GF-D8 (cell line): ENCODE results near the gene TRMT10B.
A peak's percentile ranks its signal among the peaks of the same experiment; 100 is the strongest.
"Not testable (repeated sequence)": the region's sequence is repeated elsewhere in the genome, so short reads cannot be mapped to it uniquely, and the experiment has no call there.

Experiments used
- DNase-seq: peaks from one replicate; lab custom pipeline; 2025; lab: John Stamatoyannopoulos, UW

The TRMT10B gene

DNA sequence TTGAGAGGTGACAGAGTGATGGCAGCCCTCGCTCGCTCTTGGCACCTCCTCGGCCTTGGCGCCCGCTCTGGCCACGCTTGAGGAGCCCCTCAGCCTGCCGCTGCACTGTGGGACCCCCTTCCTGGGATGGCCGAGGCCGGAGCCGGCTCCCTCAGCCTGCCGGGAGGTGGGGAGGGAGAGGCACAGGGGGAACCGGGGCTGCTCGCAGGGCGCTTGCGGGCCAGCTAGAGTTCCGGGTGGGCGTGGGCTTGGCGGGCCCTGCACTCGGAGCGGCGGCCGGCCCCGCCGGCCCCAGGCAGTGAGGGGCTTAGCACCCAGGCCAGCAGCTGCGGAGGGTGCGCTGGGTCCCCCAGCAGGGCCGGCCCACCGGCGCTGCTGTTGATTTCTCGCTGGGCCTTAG, 1.9 kb upstream of the TRMT10B start:
- not testable (repeated sequence) for DNase-seq

DNA sequence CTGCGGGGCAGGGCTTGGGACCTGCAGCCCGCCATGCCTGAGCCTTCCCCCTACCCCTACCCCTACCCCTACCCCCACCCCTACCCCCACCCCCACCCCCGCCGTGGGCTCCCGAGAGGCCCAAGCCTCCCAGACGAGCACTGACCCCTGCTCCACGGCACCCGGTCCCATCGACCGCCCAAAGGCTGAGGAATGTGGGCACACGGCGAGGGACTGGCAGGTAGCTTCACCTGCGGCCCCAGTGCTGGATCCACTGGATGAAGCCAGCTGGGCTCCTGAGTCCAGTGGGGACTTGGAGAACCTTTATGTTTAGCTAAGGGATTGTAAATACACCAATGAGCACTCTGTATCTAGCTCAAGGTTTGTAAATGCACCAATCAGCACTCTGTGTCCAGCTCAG, 1.5 kb upstream of the TRMT10B start:
- not testable (repeated sequence) for DNase-seq

DNA sequence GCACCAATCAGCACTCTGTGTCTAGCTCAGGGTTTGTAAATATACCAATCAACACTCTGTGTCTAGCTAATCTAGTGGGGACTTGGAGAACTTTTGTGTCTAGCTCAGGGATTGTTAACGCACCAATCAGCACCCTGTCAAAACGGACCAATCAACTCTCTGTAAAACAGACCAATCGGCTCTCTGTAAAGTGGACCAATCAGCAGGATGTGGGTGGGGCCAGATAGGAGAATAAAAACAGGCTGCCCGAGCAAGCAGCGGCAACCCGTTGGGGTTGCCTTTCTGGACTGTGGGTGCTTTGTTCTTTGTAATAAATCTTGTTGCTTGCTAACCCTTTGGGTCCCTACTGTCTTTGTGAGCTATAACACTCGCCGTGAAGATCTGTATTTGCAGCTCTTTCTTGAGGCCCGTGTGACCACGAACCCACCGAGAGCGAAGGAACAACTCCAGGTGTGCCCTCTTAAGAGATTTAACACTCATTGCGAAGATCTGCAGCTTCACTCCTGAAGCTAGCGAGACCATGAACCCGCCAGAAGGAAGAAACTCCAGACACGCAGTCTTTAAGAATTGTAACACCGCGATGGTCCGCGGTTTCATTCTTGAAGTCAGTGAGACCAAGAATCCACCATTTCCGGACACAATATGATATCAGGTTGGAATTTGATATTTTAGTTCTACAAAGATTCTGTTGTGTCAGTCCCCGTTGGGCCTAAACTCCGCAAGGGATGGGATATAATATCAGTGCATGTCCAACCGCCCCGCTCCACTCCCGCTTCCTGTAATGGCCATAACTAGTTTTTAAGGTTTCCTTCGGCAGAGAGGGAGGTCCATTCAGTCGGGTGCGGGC, 740 bp upstream of the TRMT10B start:
- no peak for DNase-seq

DNA sequence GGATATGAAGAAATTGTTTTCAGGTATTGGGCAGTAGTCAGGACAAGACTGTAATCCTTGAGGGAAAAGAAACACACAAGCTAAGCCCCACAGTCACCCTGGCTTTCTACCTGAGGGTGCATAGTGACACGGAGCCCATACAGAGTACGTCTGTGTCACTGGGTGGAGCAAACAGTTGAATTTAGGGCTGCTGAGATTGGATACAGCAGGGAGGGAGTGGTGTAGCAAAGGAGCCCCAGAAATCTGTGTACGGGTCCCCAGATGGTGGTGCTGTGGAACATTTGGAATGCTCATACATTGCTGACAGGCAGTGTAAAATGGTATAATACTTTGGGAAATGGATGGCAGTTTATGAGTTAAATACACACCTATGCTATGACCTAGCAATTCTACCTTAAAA, 5.1 kb downstream of the TRMT10B start:
- no peak for DNase-seq

DNA sequence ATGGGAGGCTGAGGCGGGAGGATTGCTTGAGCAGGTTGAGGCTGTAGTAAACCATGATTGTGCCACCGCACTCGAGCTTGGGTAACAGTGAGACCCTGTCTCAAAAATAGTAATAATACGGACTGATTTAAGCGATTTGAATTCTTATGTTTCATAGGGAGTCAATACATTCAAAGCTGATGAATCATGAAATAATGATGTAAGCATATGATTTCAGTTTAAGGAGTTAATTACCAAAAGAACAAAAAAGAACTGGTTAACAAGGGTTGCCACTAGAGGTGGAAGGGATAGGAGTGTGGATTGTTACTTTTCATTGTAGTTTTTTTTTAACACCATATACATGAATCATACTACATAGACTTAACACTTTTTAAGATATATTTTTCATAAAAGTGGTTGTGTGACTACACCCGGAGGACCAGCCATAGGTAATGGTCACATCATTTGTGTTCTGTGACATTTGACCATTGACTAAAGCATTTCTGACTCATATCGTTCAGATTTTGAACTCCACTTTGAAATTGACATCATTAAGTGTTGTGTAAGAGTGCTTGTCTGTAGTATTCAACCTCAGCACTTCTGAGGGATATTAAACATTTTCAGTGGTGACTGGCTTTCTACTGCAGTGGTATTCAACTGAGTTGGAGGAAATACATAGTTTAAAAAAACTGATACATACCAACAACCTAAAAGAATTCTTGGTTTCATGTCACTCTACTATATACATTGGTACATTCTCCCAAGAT, 7.0 kb downstream of the TRMT10B start:
- DNase-seq = no peak

DNA sequence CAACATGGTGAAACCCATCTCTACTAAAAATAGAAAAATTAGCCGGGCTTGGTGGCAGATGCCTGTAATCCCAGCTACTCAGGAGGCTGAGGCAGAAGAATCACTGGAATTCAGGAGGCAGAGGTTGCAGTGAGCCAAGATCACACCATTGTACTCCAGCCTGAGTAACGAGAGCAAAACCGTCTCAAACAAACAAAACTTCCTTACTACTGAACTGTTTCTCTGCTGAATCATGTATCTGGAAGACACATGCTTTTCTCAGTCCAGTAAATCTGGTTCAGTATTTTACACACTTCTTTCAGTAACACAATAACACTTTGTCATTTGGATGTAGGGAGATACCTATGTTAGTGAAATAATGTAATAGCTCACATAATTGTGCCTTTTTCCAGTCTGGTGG, 7.9 kb downstream of the TRMT10B start:
- no peak for DNase-seq

DNA sequence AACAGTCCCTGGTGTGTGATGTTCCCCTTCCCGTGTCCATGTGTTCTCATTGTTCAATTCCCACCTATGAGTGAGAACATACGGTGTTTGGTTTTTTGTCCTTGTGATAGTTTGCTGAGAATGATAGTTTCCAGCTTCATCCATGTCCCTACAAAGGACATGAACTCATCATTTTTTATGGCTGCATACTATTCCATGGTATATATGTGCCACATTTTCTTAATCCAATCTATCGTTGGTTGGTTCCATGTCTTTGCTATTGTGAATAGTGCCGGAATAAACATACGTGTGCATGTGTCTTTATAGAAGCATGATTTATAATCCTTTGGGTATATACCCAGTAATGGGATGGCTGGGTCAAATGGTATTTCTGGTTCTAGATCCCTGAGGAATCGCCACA, 11.7 kb downstream of the TRMT10B start:
- DNase-seq = not testable (repeated sequence)

DNA sequence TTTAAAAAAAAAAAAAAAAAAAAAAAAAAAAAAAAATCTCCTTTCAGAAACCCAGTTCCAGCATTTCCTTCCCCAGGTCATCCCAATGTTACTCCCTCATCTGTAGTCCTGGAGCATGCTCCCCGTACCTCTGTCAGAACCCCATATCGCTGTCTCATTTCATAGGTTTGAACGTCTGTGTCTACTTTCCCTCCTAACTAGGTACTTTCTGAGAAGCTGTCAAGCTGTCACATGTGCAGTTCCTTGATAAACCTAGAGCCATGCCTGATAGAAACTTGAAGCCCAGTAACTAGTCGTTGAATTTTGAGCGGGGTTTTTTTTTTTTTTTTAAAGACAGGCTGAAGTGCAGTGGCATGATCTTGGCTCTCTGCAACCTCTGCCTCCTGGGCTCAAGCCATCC, 15.7 kb downstream of the TRMT10B start:
- no peak for DNase-seq

DNA sequence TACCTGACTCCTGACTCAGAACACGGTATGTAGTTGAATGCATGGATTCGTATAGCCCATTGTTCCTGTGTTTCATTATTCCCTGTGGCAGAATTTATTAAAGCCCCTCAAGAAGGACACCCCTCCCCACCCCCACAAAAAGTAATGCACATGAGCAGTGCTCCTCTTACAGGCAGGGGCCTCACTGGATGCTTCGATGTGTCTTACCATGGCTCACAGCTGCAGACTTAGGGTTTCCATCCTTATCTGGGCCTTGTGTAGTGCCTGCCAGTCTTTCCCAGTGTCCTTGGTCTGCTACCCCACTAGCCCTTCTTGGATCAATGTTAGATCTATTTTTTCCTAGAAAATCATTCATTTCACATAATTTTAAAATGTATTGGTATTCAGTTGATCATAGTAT, 16.4 kb downstream of the TRMT10B start:
- no peak for DNase-seq

DNA sequence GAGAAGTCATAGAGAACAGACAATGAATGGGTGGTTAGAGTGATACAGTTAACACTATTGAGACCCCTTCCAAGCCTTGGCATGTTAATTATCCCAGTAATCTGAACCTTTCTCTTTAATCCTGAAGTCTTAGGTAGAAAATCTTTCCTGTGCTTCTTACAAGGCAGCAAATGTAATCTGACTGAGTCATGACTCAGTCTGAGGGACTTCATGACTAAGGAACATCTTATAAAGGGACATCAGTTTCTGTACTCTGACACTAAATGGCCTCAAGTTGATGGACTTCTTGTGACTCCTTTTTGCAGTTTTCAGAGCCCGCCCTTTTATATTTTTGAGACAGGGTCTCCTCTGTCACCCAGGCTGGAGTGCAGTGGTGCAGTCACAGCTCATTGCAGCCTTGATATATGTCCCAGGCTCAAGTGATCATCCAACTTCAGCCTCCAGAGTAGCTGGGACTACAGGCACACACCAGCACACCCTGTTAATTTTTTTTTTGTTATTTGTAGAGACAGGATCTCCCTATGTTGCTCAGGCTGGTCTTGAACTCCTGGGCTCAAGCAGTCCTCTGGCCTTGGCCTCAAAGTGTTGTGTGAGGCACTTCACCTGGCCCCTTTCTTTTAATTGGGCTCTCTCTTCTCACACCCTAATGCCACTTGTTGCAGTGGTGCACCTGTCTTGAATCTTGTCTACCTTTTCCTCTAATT, 21.8 kb downstream of the TRMT10B start:
- DNase-seq = no peak

DNA sequence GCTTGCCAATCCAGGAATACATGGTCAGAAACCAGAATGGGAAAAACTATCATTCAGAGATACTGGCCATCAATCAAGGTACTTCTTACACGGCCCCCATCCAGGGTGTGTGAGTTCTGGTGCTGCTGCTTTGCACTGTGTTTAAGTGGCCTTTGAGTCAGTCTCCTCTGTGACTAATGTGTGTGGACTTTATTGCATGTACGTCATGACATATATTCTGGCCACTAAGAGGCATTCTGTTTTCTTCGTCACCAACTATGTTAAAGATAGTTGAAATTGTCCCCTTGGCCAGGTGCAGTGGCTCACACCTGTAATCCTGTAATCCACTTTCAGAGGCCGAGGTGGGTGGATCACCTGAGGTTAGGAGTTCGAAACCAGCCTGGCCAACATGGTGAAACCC, 22.7 kb downstream of the TRMT10B start:
- no peak for DNase-seq

DNA sequence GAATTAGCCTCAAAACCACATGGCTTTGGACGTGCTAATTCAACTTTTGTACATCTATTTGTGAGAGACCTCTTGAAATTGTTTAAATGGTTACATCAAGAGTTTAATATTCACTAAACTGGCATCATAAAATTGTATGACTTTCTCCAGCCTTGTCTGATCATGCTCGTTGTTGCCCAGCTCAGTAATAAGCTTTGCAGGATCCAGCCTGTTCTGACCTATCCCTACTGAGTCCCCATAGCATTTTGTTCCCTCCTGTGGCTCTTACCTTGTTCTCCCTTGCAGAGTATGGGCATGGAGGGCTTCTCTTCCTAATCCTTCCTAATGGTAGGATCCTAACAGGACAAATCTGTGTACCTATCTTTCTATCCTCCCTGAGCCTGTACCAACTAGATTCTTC, 24.9 kb downstream of the TRMT10B start:
- no peak for DNase-seq

DNA sequence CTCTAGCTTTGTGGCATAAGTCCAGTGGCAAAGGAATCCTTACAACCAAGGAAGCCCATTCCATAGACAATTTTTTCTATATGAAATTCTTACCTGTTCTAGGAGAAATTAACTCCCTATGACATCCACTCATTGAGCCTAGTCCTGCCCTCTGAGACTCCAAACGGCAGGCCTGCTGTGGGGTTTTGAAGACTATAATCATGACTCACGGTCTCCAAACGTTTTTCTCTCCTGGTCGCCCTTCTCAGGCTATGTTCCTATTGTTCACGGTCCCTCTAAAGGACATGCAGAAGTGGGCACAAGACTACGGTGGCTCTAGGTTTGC, 30.6 kb downstream of the TRMT10B start:
- no peak for DNase-seq

DNA sequence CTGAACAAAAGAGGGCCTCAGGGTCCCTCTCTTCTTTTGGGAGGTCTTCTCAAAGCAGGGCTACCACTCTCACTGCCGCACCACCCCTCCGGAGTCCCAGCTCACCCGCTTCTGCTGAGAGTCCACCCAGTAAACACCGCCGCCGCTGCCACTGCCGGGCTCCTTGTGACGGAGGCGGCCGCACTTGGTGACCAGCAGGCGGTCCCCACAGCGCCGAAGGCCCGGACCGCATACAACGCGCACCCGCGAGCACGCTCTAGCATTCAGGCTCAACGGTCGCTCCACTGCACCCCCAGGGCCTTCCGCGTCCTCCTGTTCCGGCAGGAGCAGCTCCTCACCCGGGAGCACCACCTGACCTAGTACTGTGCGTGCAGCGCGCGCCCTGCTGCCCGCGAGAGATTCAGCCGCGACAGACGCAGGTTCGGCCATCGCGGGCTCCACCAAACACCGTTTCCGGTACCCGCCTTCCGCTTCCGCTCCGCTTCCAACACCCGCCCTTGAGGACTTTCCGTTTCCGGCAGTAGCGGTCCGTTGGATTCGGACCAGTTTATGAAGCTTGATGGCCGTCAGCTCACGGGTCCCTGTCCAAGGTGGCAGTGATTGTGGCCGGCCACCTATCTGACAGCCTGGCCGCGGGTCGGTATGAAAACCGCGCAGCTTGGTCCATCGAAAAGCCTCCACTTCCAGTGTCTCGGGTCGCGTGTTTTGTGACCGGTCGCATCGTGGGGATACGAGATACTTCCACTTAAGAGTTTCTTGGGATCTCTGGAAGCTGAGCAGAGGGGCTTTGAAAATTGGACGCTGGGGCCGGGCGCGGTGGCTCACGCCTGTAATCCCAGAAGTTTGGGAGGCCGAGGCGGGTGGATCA, 31.2 kb downstream of the TRMT10B start, which contains the start of gene EXOSC3:
TSS of gene EXOSC3 (minus strand) at position 449 of the 868 bp plus-strand sequence. CDS start at position 429, 20 bp downstream.
- peak; percentile 83 for DNase-seq

DNA sequence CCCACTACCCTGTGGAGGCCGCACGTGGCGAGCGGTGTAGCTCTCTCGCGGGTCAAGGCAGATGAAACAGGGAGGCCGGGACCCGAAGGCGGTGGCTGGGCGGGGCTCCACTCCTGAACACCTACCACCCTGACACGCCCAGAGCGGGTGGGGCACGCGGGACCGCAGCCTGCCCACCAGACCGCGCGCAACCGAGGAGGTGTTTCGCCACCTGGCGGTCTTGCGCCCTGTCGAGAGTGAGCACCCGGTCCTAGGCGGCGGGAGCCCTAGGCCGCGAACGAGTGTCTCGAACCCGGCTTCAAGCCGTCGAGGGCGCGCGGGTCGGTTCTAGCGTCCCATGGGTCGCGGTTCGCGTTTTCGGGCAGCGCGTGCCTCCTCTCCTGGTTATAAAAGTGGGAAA, 33.5 kb downstream of the TRMT10B start:
- DNase-seq = no peak

DNA sequence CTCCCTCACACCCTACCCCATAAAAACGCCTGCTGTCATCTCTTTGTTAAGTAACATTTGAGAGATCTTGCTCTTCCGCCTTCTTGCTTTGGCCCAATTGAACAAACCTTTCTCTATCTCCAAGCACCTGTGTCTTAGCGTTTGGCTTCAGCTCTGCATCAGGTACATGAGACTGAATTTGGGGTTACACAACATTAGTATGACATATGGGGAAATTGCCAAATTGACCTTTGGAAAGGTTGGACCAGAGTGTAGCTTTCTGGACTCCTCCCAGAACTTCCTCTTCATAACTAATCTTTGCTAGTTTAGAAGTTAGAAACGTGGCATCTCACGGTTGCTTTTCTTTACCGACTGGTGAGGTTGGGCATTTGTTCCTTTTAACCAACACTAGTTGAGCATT, 34.7 kb downstream of the TRMT10B start:
- DNase-seq = peak; percentile 92

DNA sequence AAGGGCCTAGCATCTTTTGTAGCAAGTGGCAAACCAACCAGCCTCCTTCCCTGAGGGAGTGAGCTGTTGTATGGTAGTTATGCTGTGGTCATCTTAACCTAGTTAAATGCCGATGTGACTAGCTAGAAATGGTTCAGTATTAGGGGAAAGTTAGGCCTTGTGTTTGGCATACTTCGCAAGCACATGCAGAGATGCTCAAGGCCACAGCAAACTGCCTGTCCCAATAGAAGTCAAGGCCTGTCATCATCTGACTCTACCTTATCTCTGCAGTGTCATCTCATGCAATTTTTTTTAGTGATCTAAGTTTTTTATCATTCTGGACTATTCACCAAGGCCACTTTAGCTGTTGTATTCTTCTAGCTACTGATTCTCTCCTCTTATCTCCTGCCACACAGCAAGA, 36.5 kb downstream of the TRMT10B start:
- DNase-seq = no peak

DNA sequence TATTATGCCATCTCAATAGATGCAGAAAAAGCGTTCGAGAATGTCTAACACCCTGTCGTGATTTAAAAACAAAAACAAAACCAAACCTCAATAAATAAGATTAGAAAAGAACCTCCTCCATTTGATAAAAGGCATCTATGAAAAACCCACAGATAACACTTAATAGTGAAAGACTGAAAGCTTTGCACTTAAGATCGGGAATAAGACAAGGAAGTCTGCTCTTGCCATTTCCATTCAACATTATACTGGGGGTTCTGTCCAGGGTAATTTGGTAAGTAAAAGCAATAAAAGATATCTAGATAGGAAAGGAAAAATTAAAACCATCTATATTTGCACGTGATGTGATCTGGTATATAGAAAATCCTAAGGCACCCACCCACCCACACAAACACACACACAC, 38.5 kb downstream of the TRMT10B start:
- DNase-seq = no peak

DNA sequence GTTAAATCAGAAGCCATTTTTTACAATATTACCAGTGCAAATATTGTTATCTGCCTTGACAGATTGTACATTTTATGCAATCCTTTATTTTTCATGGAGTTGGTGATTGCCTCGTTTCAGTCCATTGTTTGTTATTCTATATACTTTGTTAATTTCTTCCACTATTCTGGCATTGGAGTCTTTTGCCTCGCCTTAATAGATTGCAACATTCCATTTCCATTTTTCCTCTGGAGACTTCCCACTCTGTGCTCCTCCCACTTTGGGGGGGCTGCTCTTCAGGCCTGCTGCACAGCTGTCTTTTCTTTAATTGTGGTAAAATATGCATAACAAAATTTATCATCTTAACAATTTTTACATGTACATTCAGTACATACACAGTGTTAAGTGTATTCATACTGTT, 42.6 kb downstream of the TRMT10B start:
- no peak for DNase-seq

DNA sequence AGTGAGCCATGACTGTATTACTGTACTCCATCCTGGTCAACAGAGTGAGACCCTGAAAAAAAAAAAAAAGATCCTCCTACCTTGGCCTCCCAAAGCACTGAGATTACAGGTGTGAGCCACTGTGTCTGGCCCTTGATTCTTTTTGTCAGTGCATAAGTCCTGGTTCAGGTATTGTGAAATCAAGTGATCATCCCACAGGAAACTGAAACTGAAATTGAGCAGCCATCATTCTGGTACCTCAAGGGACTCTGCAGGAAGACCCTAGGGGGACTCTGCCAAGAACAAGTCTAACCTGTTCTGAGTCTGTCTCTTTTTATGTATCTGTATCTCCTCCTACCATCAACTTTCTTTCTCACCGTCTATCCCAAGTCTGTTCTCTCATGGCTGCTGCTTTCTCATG, 45.1 kb downstream of the TRMT10B start:
- no peak for DNase-seq

DNA sequence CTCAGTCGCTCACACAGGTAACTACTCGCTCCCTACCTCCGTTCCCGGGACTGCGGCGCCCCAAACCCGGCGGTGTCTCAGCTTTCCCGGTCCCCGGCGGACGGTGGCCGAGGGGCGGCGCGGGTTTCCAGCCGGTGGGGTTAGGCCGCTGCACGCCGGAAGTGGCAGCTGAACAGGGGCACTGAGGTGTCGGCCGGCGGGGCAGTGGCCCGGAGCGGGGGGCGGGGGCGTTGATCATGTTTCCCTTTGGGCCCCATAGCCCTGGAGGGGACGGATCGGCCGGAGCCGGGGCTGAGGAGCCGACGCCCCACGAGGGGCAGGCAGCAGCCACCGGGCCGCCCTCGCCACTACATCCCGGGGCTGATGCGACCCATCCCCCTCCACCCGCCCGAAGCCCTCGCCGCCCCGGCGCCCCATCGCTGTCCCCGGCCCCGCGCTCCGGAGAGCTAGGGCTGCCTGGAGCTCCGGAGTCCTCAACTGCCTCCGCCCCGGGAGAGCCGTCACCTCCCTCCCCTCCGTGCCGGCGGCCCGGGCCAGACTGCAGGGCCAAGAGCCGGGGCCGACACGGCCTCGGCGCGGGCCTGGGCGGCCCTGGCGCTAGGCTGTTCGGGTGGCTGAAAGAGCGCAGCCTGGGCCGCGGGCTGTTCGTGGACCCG, 47.2 kb downstream of the TRMT10B start, which contains the start of gene DCAF10:
TSS of gene DCAF10 (plus strand) at position 167 of the 656 bp plus-strand sequence. CDS start at position 237, 70 bp downstream.
- peak; percentile 33 for DNase-seq
